MM.1S (cell line): Measurements from ENCODE around the gene PTP4A2.

Source experiments
- EZH2 ChIP-seq: fragments of 300-600 bp; sonication (generic); optimal IDR thresholded peaks from 2 replicates; pipeline ENCODE3; 2017; ENCODE audit warnings: low read depth, mild to moderate bottlenecking, antibody characterized with exemption, low read length, mixed read lengths
- EZH2phosphoT487 ChIP-seq: fragments of 300-600 bp; sonication (generic); IDR thresholded peaks from 2 replicates; pipeline ENCODE4 v1.6.1; 2018; ENCODE audit warnings: antibody characterized with exemption, low read length
- TF ChIP-seq, protein P1 (sequence below): fragments of 300-600 bp; sonication (generic); IDR thresholded peaks from 2 replicates; pipeline ENCODE4 v1.5.1; 2016; ENCODE audit warnings: antibody characterized with exemption, low read length, mixed read lengths

DNA sequence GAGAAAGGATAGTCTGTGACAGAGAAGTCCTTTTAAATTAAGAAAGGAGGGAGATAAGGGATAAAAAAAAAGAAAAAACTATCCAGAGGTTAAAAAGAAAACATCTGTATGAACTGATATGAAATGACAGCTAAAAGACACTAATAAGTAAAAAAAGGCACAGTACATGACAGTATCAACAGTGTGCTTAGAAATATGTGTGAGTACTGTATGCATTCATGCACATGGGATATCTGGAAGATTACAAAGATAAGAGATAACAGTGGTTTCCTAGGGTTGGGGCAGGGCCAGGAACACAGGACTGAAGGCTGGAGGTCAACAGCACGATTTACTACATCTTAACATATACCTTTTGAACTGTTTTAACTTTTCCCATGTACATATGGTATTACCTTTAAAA lies 13.3 kb downstream of the PTP4A2 start:
- TF ChIP-seq, protein P1, sequence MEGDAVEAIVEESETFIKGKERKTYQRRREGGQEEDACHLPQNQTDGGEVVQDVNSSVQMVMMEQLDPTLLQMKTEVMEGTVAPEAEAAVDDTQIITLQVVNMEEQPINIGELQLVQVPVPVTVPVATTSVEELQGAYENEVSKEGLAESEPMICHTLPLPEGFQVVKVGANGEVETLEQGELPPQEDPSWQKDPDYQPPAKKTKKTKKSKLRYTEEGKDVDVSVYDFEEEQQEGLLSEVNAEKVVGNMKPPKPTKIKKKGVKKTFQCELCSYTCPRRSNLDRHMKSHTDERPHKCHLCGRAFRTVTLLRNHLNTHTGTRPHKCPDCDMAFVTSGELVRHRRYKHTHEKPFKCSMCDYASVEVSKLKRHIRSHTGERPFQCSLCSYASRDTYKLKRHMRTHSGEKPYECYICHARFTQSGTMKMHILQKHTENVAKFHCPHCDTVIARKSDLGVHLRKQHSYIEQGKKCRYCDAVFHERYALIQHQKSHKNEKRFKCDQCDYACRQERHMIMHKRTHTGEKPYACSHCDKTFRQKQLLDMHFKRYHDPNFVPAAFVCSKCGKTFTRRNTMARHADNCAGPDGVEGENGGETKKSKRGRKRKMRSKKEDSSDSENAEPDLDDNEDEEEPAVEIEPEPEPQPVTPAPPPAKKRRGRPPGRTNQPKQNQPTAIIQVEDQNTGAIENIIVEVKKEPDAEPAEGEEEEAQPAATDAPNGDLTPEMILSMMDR, result no peak
- TF ChIP-seq EZH2phosphoT487 (no peak), EZH2 (no peak)
